HL-60 (cell line): ENCODE data around the gene TCF19.

Experiments
- GABPA ChIP-seq: IDR thresholded peaks from 2 replicates; pipeline ENCODE4 v1.6.1; 2012; ENCODE audit warnings: low read depth
- POLR2AphosphoS5 ChIP-seq: IDR thresholded peaks from 2 replicates; pipeline ENCODE4 v1.6.1; 2012; ENCODE audit warnings: low read depth
- SPI1 ChIP-seq: IDR thresholded peaks from 2 replicates; pipeline ENCODE4 v1.6.1; 2012; ENCODE audit warnings: low read depth, mild to moderate bottlenecking, borderline replicate concordance
- TF ChIP-seq, protein P1 (sequence below): IDR thresholded peaks from one replicate; pipeline ENCODE4 v1.5.1; 2011; ENCODE audit warnings: low read length, control low read depth, inconsistent platforms; ENCODE audit not compliant: insufficient read depth
- TF ChIP-seq, protein P2 (sequence below): IDR thresholded peaks from 2 replicates; pipeline ENCODE4 v1.6.1; 2012; ENCODE audit warnings: low read depth; ENCODE audit not compliant: insufficient replicate concordance

DNA sequence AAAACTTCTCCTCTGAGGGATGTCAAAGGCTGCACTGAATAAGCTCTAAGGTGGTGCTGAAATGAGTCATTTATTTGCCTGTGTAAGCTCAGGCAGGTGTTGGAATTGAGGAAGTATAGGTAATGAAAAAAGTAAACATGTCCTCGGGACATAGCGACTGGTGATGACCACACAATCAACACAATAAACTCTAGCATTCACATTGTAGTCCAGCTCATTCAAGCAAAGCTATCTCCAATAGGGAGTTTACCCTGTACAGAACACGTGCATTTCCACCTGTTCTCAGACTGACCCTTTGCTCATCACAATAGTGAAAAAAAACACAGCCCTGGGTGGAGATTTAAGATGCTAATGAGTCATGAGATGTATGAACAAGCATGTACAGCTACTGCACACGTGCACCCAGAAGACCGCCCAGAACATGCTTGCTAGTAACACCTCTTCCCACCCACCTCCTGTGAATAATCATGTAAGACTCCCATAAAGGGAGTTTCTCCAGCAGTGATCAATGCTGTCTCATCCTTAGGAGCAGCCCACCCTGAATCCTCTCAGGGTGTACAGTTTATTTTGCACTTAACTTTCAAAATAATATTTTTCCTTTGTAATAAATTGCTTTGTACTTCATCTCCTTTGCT is 45.1 kb downstream of the TCF19 start:
- TF ChIP-seq, protein P1, sequence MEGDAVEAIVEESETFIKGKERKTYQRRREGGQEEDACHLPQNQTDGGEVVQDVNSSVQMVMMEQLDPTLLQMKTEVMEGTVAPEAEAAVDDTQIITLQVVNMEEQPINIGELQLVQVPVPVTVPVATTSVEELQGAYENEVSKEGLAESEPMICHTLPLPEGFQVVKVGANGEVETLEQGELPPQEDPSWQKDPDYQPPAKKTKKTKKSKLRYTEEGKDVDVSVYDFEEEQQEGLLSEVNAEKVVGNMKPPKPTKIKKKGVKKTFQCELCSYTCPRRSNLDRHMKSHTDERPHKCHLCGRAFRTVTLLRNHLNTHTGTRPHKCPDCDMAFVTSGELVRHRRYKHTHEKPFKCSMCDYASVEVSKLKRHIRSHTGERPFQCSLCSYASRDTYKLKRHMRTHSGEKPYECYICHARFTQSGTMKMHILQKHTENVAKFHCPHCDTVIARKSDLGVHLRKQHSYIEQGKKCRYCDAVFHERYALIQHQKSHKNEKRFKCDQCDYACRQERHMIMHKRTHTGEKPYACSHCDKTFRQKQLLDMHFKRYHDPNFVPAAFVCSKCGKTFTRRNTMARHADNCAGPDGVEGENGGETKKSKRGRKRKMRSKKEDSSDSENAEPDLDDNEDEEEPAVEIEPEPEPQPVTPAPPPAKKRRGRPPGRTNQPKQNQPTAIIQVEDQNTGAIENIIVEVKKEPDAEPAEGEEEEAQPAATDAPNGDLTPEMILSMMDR = no peak
- TF ChIP-seq POLR2AphosphoS5 (no peak), SPI1 (no peak), GABPA (no peak)
- TF ChIP-seq, protein P2, sequence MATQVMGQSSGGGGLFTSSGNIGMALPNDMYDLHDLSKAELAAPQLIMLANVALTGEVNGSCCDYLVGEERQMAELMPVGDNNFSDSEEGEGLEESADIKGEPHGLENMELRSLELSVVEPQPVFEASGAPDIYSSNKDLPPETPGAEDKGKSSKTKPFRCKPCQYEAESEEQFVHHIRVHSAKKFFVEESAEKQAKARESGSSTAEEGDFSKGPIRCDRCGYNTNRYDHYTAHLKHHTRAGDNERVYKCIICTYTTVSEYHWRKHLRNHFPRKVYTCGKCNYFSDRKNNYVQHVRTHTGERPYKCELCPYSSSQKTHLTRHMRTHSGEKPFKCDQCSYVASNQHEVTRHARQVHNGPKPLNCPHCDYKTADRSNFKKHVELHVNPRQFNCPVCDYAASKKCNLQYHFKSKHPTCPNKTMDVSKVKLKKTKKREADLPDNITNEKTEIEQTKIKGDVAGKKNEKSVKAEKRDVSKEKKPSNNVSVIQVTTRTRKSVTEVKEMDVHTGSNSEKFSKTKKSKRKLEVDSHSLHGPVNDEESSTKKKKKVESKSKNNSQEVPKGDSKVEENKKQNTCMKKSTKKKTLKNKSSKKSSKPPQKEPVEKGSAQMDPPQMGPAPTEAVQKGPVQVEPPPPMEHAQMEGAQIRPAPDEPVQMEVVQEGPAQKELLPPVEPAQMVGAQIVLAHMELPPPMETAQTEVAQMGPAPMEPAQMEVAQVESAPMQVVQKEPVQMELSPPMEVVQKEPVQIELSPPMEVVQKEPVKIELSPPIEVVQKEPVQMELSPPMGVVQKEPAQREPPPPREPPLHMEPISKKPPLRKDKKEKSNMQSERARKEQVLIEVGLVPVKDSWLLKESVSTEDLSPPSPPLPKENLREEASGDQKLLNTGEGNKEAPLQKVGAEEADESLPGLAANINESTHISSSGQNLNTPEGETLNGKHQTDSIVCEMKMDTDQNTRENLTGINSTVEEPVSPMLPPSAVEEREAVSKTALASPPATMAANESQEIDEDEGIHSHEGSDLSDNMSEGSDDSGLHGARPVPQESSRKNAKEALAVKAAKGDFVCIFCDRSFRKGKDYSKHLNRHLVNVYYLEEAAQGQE = peak; percentile 40
